ENCODE results near the gene AFF1. TPM values are rescaled to one million over a fixed set of nuclear protein-coding genes. Genes with fewer than 3 reads are reported as not detected.

The AFF1 gene
- total RNA-seq, 3 donors from 2014 or later (not counting 1 experiment from before 2014, with no cell fraction given): 87.9 to 93.4 (median 91.7) TPM

GRCh38 chr4:87092389-87093141, 157.8 kb downstream of the AFF1 start:
- H3K4me3 Mint-ChIP-seq: no peak overlapping the region
- no peaks in the 10 kb centered on the region for H3K27me3 ChIP-seq (ENCODE audit: control insufficient read depth, insufficient read depth, low read length)
- peaks cover 13 to 22% of the 10 kb centered on the region in 2 donors for H3K4me1 Mint-ChIP-seq
- H3K9me3 Mint-ChIP-seq: no peaks in the 10 kb centered on the region
- H3K27ac ChIP-seq (ENCODE audit: low read length): no peak overlapping the region
- peak overlapping the region; percentile 26 to 66 for H3K27ac Mint-ChIP-seq
- H3K4me1 ChIP-seq (ENCODE audit: control insufficient read depth, insufficient read depth, low read length): no peaks in the 10 kb centered on the region
- no peaks in the 10 kb centered on the region for H3K9me3 ChIP-seq (ENCODE audit: control insufficient read depth, insufficient read depth, low read length)
- peaks cover 12% of the 10 kb centered on the region for H3K36me3 ChIP-seq (ENCODE audit: control insufficient read depth, insufficient read depth, low read length)
- H3K4me3 ChIP-seq (ENCODE audit: low read length): no peak overlapping the region
- TF ChIP-seq CTCF (IDR thresholded peaks at IDR 0.05): no peak
- ATAC-seq: no peak
- no peak for DNase-seq
- no peaks in the 10 kb centered on the region for H3K27me3 Mint-ChIP-seq (ENCODE audit: low read depth in 2 of 2)
- intact Hi-C loops (cut with micrococcal nuclease): loop anchor here (1.0 to 5.0 kb wide), 3 partner anchors 85 to 170 kb away; partner anchors contain the start of gene AFF1
- H3K36me3 Mint-ChIP-seq: no peaks in the 10 kb centered on the region
- WGBS (ENCODE audit: insufficient coverage): 43% methylated on average over 2 of the region's 4 CpGs

GRCh38 chr4:87093443-87094123, 158.8 kb downstream of the AFF1 start:
- H3K36me3 ChIP-seq (ENCODE audit: control insufficient read depth, insufficient read depth, low read length): peaks cover 12% of the 10 kb centered on the region
- no peak overlapping the region for H3K27ac ChIP-seq (ENCODE audit: low read length)
- H3K4me1 ChIP-seq (ENCODE audit: control insufficient read depth, insufficient read depth, low read length): no peaks in the 10 kb centered on the region
- Mint-ChIP-seq H3K9me3 (no peaks in the 10 kb centered on the region), H3K36me3 (no peaks in the 10 kb centered on the region), H3K27ac (peak overlapping the region; percentile 26 to 66), H3K4me1 (peaks cover 20 to 24% of the 10 kb centered on the region in 2 donors), H3K27me3 (ENCODE audit: low read depth in 2 of 2) (no peaks in the 10 kb centered on the region), H3K4me3 (no peak overlapping the region)
- no peaks in the 10 kb centered on the region for H3K9me3 ChIP-seq (ENCODE audit: control insufficient read depth, insufficient read depth, low read length)
- WGBS (ENCODE audit: insufficient coverage): 38% methylated on average over 4 of the region's 4 CpGs
- DNase-seq: peak in 1 of 2 donors; percentile 73
- intact Hi-C loops (cut with micrococcal nuclease): loop anchor here (1.0 to 5.0 kb wide), 3 partner anchors 86 to 171 kb away; partner anchors contain the start of gene AFF1
- no peak overlapping the region for H3K4me3 ChIP-seq (ENCODE audit: low read length)
- TF ChIP-seq CTCF (IDR thresholded peaks at IDR 0.05): peak; percentile 62
- ATAC-seq: peak; percentile 76 to 92 (median 81)
- H3K27me3 ChIP-seq (ENCODE audit: control insufficient read depth, insufficient read depth, low read length): no peaks in the 10 kb centered on the region

GRCh38 chr4:87097075-87097474, 162.3 kb downstream of the AFF1 start:
- Histone ChIP-seq H3K4me1 (ENCODE audit: control insufficient read depth, insufficient read depth, low read length) (no peaks in the 10 kb centered on the region), H3K27me3 (ENCODE audit: control insufficient read depth, insufficient read depth, low read length) (no peaks in the 10 kb centered on the region), H3K36me3 (ENCODE audit: control insufficient read depth, insufficient read depth, low read length) (no peaks in the 10 kb centered on the region), H3K4me3 (ENCODE audit: low read length) (no peak overlapping the region), H3K9me3 (ENCODE audit: control insufficient read depth, insufficient read depth, low read length) (no peaks in the 10 kb centered on the region), H3K27ac (ENCODE audit: low read length) (no peak overlapping the region)
- Mint-ChIP-seq H3K27ac (peak overlapping the region in 1 of 2 donors; percentile 4), H3K9me3 (no peaks in the 10 kb centered on the region), H3K36me3 (no peaks in the 10 kb centered on the region), H3K4me1 (peaks cover 34 to 41% of the 10 kb centered on the region in 2 donors), H3K4me3 (no peak overlapping the region), H3K27me3 (ENCODE audit: low read depth in 2 of 2) (no peaks in the 10 kb centered on the region)
- no peak for TF ChIP-seq CTCF (IDR thresholded peaks at IDR 0.05)
- 75% methylated on average over 1 of the region's 4 CpGs for WGBS (ENCODE audit: insufficient coverage)
- ATAC-seq (peak in 1 of 3 donors; percentile 46), DNase-seq (no peak)
- intact Hi-C loops (cut with micrococcal nuclease): no loop called here

Data from natural killer cell (primary cell).